NCI-H146 (cell line): ENCODE results near the gene PPEF2.

Experiments used
- DNase-seq: peaks from one replicate; lab custom pipeline; 2025; lab: John Stamatoyannopoulos, UW

The PPEF2 gene

DNA sequence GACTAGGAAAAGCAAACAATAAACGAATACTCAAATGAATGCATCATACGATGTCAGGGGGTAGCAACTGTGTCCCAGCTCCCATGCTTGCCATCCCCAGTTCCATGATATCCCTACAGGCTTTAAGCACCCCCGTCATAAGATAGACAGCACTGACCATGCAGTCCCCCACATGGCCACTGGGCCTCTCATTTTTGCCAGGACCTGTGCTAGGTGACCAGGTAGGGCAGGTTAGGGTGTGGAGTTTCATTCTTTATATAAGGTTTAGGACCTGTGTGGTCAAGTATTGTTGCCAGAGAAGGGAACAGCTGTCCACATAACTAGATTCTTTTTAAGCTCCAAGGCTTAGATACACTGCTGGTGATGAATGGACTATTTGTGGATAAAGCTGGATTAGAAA, 9.7 kb downstream of the PPEF2 start:
- no peak for DNase-seq

DNA sequence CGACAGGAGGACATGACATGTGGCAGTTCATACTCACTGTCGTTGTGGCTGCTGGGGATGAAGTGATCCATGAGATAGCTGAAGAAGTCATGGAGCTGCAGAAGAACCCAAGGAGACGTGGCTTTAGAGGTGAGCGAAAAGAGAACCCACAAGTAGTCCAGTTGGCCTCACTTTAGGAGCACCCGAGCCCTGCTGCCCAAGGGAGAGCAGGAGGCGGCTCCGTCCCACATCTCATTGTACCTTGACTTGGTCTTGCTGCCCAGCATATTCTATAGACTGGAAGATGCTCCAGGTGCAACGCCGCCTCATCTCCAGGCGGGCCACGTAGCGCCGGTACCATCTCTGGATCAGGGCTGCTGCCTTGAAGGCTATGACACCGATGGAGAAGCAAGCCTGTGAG, 10.6 kb downstream of the PPEF2 start:
- DNase-seq: no peak

- no peak for DNase-seq
Observed at GRCh38 chr4:75889537-75890199, 12.6 kb downstream of the PPEF2 start.

- DNase-seq: no peak
Observed at GRCh38 chr4:75886104-75886503, 16.1 kb downstream of the PPEF2 start.

GRCh38 chr4:75881476-75881875, 20.8 kb downstream of the PPEF2 start:
- no peak for DNase-seq

DNA sequence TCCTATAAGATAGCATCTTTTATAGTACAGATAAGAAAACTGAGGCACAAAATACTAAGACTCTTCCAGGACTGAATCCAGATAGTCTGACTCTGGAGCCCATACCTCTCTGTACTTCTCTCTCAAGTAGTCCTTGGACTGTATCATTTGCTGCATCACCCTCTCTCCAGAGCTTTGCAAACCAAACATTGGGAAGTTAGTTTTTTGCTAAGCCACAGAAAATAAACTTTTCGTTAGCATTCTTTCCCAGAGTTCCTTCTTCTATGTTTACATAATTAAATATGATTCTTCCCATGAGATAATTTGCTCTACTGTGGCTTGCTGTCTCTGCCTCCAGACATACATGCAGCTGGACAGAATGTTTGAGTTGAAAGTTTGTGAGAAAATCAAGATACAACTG, 22.0 kb downstream of the PPEF2 start:
- no peak for DNase-seq

DNA sequence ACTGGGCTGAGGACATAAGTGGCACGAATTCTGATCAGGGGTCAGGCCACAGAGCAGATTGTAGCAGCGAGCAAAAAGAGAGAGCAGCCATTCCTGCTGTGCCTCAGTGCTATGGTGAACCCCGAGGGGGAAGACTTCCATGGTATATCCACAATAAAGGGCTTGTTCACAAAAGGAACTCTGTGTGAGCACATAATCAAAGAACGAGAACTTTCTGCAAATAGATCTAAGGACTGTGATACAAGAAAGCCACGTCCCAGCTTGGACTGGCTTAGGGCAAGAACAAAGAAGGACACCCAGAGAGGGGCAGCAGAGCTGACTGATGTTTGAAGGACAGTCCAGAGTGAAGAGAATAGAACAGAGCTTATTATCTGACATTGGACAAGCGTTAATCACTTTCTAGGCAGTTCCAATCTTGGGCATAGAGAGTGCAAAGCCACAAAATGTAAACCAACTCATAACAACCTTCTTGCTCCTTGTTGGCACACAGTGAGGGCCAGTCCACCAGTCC, 24.0 kb downstream of the PPEF2 start:
- DNase-seq: no peak

DNA sequence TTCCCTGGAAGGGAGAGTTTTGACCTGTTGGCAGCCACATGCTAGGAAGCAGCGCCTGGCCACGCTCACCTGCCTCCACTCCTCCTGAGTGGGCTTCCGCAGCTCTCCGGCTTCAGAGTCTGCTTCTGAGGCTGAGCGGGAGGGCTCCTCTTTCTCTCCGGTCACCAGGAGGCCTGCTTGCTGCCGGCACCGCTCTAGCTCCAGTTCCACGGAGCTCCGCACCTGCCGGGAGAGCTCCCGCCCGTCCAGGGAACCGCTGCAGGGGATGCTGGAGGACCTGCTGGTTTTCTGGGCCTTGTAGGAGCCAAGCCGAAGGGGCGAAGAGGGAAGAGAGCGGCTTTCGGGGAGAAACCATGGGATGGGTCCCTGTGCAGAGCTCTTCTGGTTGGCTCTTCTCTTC, 26.0 kb downstream of the PPEF2 start:
- DNase-seq: peak; percentile 11

- DNase-seq: no peak
Observed at GRCh38 chr4:75869100-75869499, 33.2 kb downstream of the PPEF2 start.

- no peak for DNase-seq
Observed at GRCh38 chr4:75867130-75867529, 35.1 kb downstream of the PPEF2 start.

DNA sequence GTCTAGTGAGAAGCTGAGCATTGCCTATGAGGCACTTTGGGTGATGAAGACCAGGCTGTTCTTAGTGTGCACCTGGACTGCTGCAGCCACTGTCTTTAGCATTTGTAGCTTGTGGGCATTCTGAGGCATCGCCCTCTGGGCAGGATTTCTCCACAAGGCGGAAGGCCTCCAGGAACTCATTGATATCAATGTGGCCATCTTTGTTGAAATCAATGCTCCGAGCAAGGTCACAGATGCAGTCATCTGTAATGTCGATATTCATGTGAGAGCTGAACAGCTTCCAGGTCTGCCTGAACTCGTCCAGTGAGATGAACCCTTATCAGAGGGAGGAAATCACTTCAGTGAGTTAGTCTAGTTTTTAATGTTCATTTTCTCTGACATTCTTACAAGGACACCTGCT, 41.6 kb downstream of the PPEF2 start:
- no peak for DNase-seq

- DNase-seq: no peak
Observed at GRCh38 chr4:75858721-75859120, 43.5 kb downstream of the PPEF2 start.

DNA sequence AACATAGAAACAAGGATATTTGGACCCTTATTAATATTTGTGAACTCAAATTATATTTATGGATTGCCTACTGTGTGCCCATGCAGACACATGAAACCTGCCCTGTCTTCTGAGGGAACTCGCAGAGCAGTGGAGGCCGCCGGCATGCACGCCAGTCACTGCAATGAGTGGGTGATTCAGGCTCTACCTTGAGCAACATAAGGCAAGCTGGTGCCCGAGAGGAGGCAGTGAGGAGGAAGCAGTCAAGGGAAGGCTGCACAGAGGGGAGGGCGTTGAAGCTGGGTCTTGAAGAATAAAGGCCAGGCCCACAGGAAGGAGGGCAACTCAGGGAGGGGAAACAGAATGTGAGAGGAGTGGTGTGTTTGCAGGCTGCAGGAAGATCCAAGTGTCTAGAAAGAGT, 52.8 kb downstream of the PPEF2 start:
- no peak for DNase-seq

- no peak for DNase-seq
Observed at GRCh38 chr4:75848891-75849290, 53.4 kb downstream of the PPEF2 start.

DNA sequence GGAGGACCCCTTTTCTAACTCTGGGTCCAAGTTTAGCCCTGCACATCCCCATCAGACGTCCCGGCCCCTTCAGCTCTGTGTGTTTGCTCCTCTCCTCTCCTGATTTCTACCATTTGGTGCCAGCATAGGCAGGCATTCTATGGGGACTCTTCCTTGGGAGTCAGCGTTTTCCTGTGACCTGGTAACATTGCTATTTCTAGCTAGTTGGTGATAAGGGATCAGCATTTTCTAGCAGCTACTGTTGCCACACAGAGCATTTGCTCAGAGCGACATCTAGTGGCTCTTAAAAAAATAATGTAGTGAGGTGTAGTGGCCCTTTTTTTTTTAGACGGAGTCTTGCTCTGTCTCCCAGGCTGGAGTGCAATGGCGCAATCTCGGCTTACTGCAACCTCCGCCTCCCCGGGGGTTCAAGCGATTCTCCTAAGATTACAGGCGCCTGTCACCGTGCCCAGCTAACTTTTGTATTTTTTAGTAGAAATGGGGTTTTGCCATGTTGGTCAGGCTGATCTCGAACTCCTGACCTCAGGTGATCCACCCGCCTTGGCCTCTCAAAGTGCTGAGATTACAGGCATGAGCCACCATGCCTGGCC, 54.0 kb downstream of the PPEF2 start:
- DNase-seq: peak; percentile 77

DNA sequence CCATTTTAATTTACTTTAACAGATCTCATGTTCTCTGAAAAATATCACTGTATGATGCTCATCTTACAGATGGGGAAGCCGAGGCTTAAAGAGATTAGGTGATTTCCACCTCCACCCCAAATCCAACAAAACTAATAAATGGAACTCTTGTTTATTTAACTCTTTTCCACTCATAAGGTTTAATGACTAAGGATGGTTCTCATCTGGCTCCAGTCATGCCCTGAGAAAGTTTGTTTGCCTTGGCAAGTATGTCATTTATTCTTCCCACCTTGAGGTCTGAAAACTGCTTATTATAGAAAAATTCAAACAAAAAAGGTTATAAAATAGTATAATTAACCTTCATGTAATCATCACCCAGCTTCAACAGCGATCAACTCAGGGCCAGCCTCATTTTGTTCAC, 56.3 kb downstream of the PPEF2 start:
- no peak for DNase-seq

GRCh38 chr4:75844151-75844662, 58.0 kb downstream of the PPEF2 start:
- DNase-seq: no peak

DNA sequence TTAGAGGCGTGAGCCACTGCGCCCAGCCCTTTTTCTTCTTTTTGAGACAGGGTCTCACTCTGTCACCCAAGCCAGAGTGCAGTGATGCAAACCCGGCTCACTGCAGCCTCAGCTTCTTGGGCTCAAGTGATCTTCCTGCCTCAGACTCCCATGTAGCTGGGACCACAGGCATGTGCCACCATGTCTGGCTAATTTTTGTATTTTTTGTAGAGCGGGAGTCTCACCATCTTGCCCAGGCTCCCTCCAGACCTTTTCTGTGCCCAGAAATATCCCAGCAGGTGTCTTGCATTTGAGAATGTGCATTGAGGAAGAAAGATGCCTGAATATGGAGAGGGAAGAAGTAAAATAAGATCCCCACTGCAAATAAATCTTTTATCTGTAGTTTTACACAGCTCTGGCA, 58.7 kb downstream of the PPEF2 start:
- DNase-seq: no peak

GRCh38 chr4:75841641-75842520, 60.4 kb downstream of the PPEF2 start:
- DNase-seq: no peak

DNA sequence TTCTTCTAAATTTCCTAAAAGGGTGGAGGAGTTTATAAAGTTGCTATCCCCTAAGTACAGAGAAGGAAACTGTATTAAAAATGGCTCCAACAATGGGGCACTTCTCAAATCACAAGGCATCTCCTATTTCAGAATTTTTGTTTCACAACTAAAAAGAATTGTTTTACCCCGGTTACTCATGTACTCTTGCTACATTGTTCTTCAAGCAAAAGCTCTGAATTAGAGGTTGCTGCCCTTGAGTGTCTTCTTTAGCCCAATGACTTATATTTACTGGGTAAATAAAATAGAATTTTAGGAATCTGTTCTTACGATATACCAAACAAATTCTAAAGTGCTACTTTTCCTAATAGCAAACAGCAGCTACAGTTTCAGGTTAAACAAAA, 67.5 kb downstream of the PPEF2 start:
- no peak for DNase-seq

GRCh38 chr4:75834095-75834771, 68.0 kb downstream of the PPEF2 start:
- no peak for DNase-seq

- peak; percentile 75 for DNase-seq
Observed at GRCh38 chr4:75831856-75832405, 70.3 kb downstream of the PPEF2 start.
